Muscle of leg (tissue), 11 donors: ENCODE measurements around the gene SNTG2. TPM values are rescaled to one million over a fixed set of nuclear protein-coding genes. Genes with fewer than 3 reads are reported as not detected.
"Not testable (repeated sequence)": the region's sequence is repeated elsewhere in the genome, so short reads cannot be mapped to it uniquely, and the experiment has no call there.

Source experiments
- DNase-seq: peaks from one replicate; pipeline ENCODE4 v3.0.0; 2013
- H3K27ac ChIP-seq: one replicate; pipeline ENCODE4 v1.5.1; 2013; ENCODE audit warnings: mild to moderate bottlenecking, low read length, control low read depth
- H3K27me3 ChIP-seq: one replicate; pipeline ENCODE4 v1.6.1; 2013; ENCODE audit warnings: low read length; ENCODE audit not compliant: control insufficient read depth, insufficient read depth
- H3K36me3 ChIP-seq: one replicate; pipeline ENCODE4 v1.6.1; 2013; ENCODE audit warnings: low read length; ENCODE audit not compliant: control insufficient read depth, insufficient read depth
- H3K4me1 ChIP-seq: one replicate; pipeline ENCODE4 v1.6.1; 2013; ENCODE audit warnings: low read length; ENCODE audit not compliant: control insufficient read depth, insufficient read depth
- H3K4me3 ChIP-seq: one replicate; pipeline ENCODE4 v1.5.1; 2013; ENCODE audit warnings: low read length, control low read depth
- H3K9me3 ChIP-seq: replicated peaks from 2 replicates; pipeline ENCODE4 v1.6.1; 2013; ENCODE audit warnings: low read depth, low read length; ENCODE audit not compliant: control insufficient read depth
- WGBS: methylation state at CpG from one replicate; pipeline ENCODE4 v1.1.5; 2013; ENCODE audit warnings: missing lambda C conversion rate; ENCODE audit not compliant: insufficient coverage; 5-methylcytosine and 5-hydroxymethylcytosine counted together
- polyA plus RNA-seq, 8 donors: library from polyadenylated mRNA; unstranded; fragments of 120-200 nt; gene quantifications; one replicate each; pipeline versions ENCODE4 v1.2.1 to v1.2.3, GENCODE V29; 2013; ENCODE audit warnings: inconsistent platforms in 1 of 8, low replicate concordance in 1 of 8; ENCODE audit not compliant: insufficient read length in 8 of 8, insufficient read depth in 1 of 8
- total RNA-seq: library from RNA; stranded (reverse); fragments of 120-200 nt; gene quantifications from one replicate; pipeline ENCODE4 v1.2.4, GENCODE V29; 2013

SNTG2 gene
- total and polyA plus RNA-seq, 9 donors, result 0.20 to 0.41 (median 0.31) TPM; not detected in 4

- 88% methylated on average over 15 of the region's 17 CpGs for WGBS
- Histone ChIP-seq H3K4me1 (no peaks in the 10 kb centered on the region), H3K4me3 (no peak overlapping the region), H3K36me3 (no peaks in the 10 kb centered on the region), H3K27me3 (peaks cover 4% of the 10 kb centered on the region), H3K9me3 (no peaks in the 10 kb centered on the region), H3K27ac (no peak overlapping the region)
- DNase-seq, result no peak
These were observed 428.0 kb downstream of the SNTG2 start for GRCh38 chr2:1378456-1379150.

- H3K4me3 ChIP-seq, result no peak overlapping the region
- no peaks in the 10 kb centered on the region for H3K4me1 ChIP-seq
- no CpG with 5 or more reads among the region's 3 CpGs for WGBS
- no peaks in the 10 kb centered on the region for H3K36me3 ChIP-seq
- no peak overlapping the region for H3K27ac ChIP-seq
- H3K9me3 ChIP-seq, result no peaks in the 10 kb centered on the region
- H3K27me3 ChIP-seq, result peaks cover 2% of the 10 kb centered on the region
- no peak for DNase-seq
These were observed 431.0 kb downstream of the SNTG2 start for GRCh38 chr2:1381644-1382043.

- H3K4me1 ChIP-seq, DNase-seq, H3K27ac ChIP-seq, H3K4me3 ChIP-seq, H3K36me3 ChIP-seq, H3K27me3 ChIP-seq, H3K9me3 ChIP-seq: not testable (repeated sequence)
- WGBS, result 71% methylated on average over 10 of the region's 18 CpGs
These were observed 437.5 kb downstream of the SNTG2 start for GRCh38 chr2:1387954-1388725.

GRCh38 chr2:1390118-1390517, 439.5 kb downstream of the SNTG2 start:
- not testable (repeated sequence) for H3K27ac ChIP-seq, DNase-seq, H3K4me3 ChIP-seq, H3K36me3 ChIP-seq, H3K27me3 ChIP-seq, H3K9me3 ChIP-seq, H3K4me1 ChIP-seq
- WGBS, result 100% methylated on average over 1 of the region's 6 CpGs

GRCh38 chr2:1393321-1393720, 442.7 kb downstream of the SNTG2 start:
- DNase-seq, result no peak
- Histone ChIP-seq H3K27me3 (no peaks in the 10 kb centered on the region), H3K27ac (no peak overlapping the region), H3K9me3 (no peaks in the 10 kb centered on the region), H3K36me3 (no peaks in the 10 kb centered on the region), H3K4me1 (no peaks in the 10 kb centered on the region), H3K4me3 (no peak overlapping the region)
- no CpG with 5 or more reads among the region's 2 CpGs for WGBS

- no peak overlapping the region for H3K27ac ChIP-seq
- no peaks in the 10 kb centered on the region for H3K9me3 ChIP-seq
- H3K4me3 ChIP-seq, result no peak overlapping the region
- no peaks in the 10 kb centered on the region for H3K36me3 ChIP-seq
- no peaks in the 10 kb centered on the region for H3K27me3 ChIP-seq
- H3K4me1 ChIP-seq, result no peaks in the 10 kb centered on the region
- 40% methylated on average over 1 of the region's 7 CpGs for WGBS
- no peak for DNase-seq
These were observed 444.2 kb downstream of the SNTG2 start for GRCh38 chr2:1394709-1395408.

GRCh38 chr2:1397350-1397749, 446.7 kb downstream of the SNTG2 start:
- Histone ChIP-seq H3K27ac (no peak overlapping the region), H3K36me3 (no peaks in the 10 kb centered on the region), H3K4me1 (no peaks in the 10 kb centered on the region), H3K4me3 (no peak overlapping the region), H3K9me3 (no peaks in the 10 kb centered on the region), H3K27me3 (no peaks in the 10 kb centered on the region)
- WGBS, result 27% methylated on average over 4 of the region's 4 CpGs
- peak; percentile 70 for DNase-seq

GRCh38 chr2:1398191-1398590, 447.5 kb downstream of the SNTG2 start:
- Histone ChIP-seq H3K36me3 (no peaks in the 10 kb centered on the region), H3K27ac (no peak overlapping the region), H3K4me1 (no peaks in the 10 kb centered on the region), H3K27me3 (no peaks in the 10 kb centered on the region), H3K4me3 (no peak overlapping the region), H3K9me3 (no peaks in the 10 kb centered on the region)
- no peak for DNase-seq
- WGBS, result 86% methylated on average over 5 of the region's 7 CpGs

- Histone ChIP-seq H3K36me3 (no peaks in the 10 kb centered on the region), H3K4me3 (no peak overlapping the region), H3K9me3 (no peaks in the 10 kb centered on the region), H3K27ac (no peak overlapping the region), H3K4me1 (no peaks in the 10 kb centered on the region), H3K27me3 (no peaks in the 10 kb centered on the region)
- DNase-seq, result no peak
- WGBS, result 85% methylated on average over 7 of the region's 8 CpGs
These were observed 450.5 kb downstream of the SNTG2 start for GRCh38 chr2:1400943-1401735.

- no peaks in the 10 kb centered on the region for H3K36me3 ChIP-seq
- no peaks in the 10 kb centered on the region for H3K27me3 ChIP-seq
- no peak overlapping the region for H3K4me3 ChIP-seq
- H3K9me3 ChIP-seq, result no peaks in the 10 kb centered on the region
- no peaks in the 10 kb centered on the region for H3K4me1 ChIP-seq
- WGBS, result 70% methylated on average over 6 of the region's 9 CpGs
- DNase-seq, result no peak
- no peak overlapping the region for H3K27ac ChIP-seq
These were observed 451.4 kb downstream of the SNTG2 start for GRCh38 chr2:1402064-1402463.
